Activated T-cell treated with anti-CD3 and anti-CD28 coated beads, Interleukin-2, amount 50 U/mL, for 48 hours (primary cell): ENCODE data around the gene C6orf47.
A peak's percentile ranks its signal among the peaks of the same experiment; 100 is the strongest.

Source experiments
- DNase-seq, 2 experiments: peaks; one replicate each; pipeline ENCODE4 v3.0.0-alpha.2; 2020

The C6orf47 gene

DNA sequence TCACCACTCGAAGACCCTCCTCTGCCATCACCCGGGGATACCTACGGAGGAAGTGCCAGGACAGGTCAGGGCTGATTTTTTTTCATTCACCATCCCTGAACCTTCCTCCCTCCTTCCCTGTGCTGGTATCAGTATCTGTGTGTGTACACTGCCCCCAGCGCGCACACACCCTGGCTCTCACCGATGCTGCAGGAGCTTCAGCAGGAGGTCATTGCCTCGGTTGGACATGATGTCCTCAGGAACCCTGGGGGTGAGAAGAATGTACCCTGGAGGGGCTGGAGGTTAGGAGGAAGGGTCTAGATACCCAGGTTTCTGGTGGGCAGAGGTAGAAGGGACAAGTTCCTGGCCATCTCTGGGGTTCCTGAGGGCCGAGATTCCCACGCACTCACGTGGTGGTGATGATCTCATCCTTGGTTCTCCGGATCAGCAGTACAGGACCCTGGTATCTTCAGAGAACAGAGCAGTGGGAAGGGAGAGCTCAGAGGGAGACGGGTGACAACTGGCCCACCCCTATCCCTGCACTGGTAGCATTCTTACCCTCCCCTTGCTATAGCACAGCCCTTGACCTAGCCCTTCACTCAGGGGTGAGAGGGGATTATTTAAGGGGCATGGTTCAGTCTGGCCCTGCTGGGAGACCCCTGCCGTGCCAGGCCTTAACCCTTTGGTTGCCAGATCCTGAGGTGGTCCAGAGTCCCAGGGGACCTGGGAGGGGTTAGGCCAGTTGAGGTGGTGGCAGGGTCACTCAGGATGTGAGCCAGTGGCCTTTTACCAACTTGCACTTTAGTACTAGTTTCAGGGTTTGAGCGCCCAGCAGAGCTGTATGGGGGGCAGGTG, 27.5 kb upstream of the C6orf47 start:
- no peak for DNase-seq

DNA sequence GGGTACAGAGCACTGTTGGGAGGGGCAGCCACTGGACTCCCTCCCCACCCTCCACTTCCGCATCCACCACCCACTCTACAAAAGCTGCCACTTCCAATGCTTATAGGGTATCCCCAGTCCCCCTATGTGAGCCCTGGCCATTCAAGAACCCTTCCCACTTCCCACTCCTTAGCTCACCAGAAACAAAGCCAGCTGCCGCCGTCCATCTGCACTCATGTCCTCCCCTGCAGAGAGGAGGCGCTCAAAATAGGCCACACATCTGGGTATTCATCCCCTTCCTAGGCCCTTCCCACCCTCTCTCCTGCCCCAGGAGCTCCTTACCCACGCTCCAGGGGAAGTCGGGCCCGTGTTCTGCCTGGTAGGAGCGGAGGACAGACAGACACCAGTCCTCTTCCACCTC, 26.7 kb upstream of the C6orf47 start:
- no peak for DNase-seq

DNA sequence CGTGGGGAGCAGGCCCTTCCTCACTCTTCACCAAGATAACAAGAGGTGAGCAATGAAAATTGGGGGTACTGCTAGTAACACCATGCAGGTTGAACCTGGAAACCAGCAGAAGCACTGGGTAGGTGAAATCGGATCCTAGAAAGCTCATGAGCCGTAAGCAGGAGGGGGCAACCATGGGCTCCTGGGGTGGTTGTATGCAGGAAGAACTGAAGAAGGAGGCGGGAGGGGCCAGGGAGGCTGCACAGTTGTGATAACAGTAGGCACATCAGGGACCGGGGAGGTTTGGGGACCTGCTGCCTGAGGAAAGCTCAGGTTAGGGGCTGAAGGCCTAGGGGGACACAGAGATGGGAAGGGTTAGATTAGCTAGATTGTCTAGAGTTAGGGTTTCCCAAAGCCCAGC, 25.9 kb upstream of the C6orf47 start:
- DNase-seq = no peak

DNA sequence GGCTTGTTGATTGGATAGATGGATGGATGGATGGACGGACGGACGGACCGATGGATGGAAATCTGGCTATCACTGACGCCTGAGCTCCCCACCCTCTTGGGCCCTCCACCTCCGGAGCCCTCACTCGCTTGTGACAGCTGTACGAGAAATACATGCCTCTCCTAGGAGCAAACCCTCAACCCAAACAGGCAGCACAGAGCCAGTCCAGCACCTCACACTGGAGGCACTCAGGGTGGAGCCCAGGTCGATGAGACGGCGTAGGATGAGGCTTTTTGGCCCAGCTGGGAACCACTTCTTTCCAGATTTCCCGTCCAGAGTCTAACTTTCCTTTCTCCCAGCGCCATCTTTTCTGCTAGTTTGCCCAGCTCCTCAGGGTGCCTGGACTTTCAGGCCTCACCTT, 23.0 kb upstream of the C6orf47 start:
- no peak for DNase-seq

DNA sequence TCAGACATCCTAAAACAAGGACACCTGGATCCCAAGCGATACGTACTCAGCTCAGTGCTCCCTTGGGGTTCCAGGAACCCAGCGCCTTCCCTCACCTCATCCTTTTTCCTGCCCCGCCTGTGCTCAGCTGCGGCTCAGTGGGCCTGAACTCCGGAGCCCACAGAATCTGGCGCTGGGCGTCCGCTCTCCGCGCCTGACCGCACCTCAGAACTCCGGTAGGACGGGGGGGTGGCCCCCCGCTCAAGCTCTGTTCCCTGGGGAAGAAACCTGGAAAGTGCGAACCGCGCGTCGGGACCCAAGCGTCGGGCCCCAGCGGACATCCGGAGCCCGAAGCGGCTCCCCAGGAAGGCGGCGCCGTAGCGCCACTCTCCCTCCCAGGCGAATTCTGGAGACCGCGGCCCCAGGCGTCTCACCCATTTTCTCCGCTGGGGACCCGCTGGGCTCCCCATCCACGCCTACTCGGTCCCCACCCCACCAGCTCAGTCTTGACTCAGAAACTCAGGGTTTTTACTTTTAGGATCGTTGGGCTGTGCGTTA, 20.6 kb upstream of the C6orf47 start:
- peak; percentile 60 to 70 for DNase-seq

DNA sequence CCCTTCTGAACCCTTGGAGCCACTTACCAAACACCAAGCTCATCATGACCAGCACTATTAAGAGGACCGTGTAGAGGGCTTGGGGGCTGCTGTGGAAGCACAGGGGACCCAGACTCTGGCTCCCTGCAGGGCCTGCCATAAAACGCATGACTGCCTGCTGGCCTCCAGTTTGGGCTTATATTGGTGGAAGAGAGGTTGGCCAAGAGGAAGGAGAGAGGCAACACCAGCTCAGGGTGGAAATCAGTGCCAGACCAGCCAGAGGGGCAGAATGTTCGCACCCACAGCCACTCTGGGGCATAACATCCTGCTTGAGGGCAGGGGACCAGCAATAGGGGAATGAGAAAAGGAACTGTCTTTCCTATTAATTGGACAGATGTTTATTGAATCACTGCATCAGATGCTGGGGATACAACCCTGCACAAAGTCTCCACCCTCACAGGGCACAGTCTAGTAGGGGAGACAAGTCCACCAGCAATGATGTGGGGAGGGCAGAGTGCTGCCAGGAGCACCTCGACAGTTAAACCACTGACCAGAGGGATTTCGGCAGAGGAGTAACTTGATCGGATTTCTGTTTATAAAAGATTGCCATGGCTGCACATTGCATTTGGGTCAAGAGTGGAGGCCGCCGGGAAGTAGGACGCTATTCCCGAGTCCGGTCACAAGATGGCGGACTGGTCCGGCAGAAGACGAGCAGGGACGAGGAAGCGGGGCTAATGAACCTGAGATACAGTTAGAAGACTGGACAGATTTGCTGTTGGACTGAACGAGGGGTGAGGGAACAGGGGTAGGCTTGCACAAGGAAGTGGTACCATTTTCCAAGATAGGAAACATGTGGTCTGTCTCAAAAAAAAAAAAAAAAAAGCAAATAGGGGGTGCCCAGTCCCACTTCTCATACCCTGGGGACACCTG, 19.9 kb upstream of the C6orf47 start, which contains the start of gene LY6G5C:
Gene LY6G5C, minus strand, starts transcription at position 842 of the 909 bp plus-strand sequence. Its CDS starts 694 bp downstream, at position 148.
- peak; percentile 76 to 80 for DNase-seq

DNA sequence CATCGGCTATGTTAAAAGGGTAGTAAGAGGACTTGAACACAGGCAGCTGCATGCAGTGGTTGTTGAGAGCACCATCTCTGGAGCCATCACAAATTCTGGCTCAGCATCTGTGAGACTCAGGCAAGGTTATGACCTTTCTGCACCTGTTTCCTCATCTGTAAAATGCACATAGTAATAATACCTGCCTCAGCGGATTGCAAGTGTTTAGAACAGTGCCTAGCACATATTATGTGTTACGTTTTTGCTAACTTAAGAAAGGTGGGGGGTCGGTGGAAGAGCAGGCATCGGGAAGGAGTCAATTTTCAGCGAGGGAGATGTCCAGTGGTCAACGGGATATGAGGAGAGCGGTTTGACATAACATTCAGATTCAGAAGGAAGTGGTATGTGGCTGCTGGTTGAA, 17.4 kb upstream of the C6orf47 start:
- DNase-seq = no peak

DNA sequence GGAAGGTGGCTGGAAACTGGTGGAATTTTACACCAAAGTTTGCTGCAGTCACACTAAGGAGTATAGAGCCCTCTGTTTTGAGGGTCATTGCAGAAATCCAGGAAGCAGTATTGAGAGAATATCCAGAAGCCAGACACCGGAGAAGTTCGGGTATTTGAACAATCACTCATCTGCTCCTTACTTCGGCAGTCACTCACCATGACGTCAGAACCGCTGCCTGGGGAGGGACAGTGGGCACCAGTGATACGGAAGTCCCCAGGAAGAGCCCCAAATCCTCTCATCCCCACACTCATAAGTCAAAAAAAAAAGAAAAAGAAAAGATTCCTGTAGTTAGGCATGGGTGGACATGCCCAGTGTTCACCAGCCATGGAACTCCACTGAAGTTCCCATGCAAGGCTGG, 16.3 kb upstream of the C6orf47 start:
- DNase-seq = no peak

DNA sequence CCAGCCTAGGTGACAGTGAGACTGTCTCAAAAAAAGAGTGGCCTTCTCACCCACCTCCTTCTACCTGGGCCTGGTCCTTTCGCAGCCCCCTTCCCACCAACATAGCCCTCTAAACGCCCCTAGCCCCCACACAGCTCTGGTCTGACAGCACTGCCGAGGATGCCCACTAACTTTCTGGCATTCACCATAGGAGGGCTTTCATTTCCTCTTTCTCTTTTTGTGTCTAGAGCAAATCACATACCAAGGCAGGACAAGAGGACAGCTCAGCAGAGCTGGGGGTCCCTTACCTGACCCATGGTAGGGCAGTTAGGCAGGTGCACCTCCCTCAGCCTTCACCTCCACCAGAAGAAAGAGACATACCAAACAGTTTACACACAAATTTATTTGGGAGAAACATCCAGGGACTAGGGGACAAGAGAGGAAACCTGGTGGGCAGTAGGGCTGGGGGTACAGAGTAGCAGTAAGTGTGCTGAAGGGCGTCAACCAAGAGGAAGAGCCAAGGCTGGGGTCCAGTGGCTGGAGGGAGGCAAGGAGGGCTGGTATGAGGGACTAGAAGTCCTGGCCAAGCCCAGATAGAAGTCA, 15.8 kb upstream of the C6orf47 start:
- no peak for DNase-seq

DNA sequence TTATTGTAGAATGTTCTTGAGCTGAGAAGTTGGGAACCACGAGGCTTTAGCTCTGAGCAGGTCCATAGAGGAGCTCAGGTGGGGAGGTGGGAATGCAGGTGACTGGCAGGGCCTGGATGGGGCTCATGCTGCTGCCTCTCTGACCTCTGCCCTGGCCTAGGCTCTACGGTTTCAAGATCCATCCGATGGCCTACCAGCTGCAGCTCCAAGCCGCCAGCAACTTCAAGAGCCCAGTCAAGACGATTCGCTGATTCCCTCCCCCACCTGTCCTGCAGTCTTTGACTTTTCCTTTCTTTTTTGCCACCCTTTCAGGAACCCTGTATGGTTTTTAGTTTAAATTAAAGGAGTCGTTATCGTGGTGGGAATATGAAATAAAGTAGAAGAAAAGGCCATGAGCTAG, 9.1 kb upstream of the C6orf47 start, which contains the start of gene LY6G5B:
Gene LY6G5B, plus strand, starts transcription at position 301 of the 400 bp plus-strand sequence. CDS start 975 bp downstream, outside the sequence.
- DNase-seq = no peak

DNA sequence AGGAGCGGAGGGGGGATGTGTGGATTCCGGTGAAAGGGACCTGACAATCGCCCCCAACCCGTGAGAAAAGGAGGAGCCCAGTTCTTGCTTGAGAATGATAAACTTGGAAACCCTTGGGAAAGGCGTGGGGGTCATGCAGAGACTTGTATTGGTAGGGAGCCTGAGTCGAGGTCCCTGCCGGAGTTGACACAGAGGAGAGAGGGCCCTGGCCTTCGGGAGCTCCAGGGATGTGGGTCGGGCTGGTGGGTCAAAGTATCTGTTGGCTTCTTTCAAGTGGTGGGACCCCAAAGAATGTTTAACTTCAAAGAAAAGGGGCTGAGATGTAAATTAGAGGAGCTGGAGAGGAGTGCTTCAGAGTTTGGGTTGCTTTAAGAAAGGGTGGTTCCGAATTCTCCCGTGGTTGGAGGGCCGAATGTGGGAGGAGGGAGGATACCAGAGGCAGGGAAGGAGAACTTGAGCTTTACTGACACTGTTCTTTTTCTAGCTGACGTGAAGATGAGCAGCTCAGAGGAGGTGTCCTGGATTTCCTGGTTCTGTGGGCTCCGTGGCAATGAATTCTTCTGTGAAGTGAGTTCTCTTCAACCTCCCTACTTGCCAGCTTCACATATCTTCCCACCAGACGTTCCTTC, 5.9 kb upstream of the C6orf47 start:
- DNase-seq = no peak

DNA sequence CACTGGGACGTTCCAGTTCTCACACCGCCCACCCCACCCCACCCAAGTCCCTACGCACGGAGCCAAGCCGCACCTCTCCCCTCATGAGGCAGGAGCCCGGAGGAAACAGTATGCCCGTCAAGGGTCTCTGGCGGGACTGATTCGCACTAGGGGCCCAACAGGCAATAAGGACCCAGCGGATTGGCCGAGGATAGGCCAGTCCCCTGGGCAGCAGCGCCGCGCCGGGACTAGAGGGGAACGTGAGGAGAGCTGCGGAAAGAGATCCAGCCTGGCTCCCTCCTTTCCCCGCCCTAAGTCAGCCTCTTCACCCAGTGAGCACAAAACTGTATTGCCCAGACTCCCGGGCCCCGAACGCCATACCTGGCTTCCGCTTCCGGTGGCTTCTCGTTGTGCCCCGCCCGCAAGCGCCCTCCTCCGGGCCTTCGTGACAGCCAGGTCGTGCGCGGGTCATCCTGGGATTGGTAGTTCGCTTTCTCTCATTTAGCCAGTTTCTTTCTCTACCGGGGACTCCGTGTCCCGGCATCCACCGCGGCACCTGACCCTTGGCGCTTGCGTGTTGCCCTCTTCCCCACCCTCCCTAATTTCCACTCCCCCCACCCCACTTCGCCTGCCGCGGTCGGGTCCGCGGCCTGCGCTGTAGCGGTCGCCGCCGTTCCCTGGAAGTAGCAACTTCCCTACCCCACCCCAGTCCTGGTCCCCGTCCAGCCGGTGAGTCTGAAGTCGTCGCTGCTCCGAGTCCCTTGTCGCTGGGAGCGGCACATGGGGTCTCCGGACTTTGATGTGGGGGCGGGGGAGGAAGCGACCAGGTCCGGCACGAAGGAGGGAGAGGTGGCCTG, 5.1 kb upstream of the C6orf47 start, which contains the start of gene CSNK2B:
Gene CSNK2B, plus strand, starts transcription at position 580 of the 836 bp plus-strand sequence. CDS start 752 bp downstream, outside the sequence.
- peak; percentile 98 for DNase-seq

DNA sequence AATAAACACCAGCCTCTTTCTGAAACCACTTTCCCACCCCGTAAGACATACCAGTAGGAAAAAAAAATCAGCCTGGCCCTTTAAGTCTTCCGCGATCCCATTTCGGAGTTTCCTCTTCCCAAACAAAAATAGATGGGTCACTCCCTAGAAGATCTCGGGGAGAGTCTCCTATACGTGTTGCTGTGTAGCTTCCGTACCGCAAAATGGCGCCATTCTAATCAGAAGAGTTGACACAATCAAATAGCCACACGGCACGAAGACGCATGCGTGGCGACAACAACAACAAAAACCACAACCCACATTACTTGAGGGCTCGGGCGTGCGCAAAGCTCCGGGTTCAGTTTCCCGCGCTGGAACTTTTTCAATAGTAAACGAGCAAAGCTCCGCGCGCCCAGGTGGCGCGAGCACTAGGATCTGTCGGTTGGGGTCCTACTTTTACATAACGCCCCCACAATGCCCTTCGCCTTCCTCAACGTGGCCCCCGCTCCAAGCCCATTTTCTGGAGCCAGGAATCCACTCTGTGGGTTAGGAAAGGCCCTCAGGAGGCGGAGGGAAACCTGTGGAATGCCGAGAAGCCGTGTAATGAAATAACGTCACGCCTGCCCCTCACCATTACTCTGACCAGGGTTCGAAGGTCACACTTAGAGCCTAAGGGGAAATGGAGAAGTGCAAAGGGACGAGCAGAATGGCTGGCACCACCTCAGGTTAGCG, 4.4 kb upstream of the C6orf47 start, which contains the start of gene GPANK1:
Gene GPANK1, minus strand, starts transcription at position 208 of the 711 bp plus-strand sequence. CDS start 519 bp downstream, outside the sequence.
- DNase-seq = peak; percentile 91

DNA sequence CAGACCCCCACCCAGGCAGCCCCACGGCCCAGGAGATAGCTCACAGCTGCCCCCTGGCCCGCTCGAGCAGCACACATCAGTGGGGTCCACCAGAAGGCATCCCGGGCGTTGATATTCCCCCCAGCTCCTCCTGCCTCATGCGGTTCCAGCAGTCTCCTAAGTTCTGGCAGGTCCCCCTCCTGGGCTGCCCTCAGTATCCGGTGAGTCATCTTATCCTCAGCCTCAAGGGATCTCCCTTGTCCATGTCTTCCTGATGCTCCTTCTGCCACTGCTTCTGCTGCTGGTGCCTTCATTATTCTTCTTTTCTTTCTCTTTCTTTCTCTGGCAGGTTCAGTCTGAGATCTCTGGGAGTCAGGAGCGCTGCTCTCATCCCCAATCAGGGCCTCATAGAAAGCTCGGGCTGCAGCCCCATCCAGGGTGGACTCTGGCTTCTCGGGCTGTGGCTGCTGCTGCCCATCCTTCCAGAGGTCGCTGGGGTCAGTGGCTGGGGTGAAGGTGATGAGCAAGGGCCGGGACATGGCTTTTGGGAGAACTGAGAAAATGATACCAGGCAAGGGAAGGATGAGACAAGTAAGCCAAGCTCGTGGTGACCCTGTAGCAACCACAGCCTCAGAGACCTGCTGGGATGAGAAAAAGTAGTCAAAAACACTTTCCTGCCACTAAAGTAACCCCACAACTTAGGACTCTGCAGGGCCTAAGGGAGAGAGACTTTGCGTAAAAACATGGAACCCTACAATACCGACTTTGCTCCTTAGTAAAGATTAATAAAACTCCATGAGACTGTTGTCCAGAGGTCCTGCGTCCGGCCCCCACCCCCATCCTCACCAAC, 3.6 kb upstream of the C6orf47 start:
- peak in 1 of 2 experiments; percentile 33 for DNase-seq

DNA sequence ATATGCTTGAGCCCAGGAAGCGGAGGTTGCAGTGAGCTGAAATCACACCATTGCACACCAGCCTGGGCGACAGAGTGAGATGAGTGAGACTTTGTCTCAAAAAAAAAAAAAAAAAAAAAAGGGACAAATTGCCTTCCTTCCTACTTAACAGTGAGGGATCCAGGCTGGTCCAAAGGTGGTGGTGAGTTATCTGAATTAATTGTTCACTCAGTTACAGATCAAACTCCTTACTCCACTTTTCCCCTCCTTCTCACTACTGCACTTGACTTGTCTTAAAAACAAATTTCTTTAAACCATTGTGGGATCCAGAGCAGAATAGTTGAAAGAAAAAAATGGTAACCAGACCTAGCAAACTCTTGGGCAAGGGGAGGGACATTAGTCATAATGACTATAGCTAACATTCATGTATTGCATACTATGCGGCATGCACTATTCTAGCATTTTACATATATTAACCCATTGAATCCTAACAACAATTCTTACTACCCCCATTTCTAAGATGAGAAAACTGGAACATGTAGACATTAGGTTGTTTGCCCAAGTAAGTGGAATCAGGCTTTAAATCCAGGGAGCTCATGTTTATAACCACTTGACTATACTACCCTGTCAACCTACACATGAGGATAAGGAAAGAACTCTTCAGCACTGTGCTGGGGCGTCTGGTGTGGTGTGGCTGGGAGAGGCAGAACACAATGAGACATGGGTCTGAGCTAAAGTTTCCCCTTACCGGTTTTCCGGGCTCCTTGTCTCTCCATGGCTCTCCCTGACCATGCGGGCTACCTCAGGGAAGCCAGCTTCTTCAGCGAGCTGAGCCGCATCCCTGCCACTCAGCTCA, 2.8 kb upstream of the C6orf47 start:
- no peak for DNase-seq

DNA sequence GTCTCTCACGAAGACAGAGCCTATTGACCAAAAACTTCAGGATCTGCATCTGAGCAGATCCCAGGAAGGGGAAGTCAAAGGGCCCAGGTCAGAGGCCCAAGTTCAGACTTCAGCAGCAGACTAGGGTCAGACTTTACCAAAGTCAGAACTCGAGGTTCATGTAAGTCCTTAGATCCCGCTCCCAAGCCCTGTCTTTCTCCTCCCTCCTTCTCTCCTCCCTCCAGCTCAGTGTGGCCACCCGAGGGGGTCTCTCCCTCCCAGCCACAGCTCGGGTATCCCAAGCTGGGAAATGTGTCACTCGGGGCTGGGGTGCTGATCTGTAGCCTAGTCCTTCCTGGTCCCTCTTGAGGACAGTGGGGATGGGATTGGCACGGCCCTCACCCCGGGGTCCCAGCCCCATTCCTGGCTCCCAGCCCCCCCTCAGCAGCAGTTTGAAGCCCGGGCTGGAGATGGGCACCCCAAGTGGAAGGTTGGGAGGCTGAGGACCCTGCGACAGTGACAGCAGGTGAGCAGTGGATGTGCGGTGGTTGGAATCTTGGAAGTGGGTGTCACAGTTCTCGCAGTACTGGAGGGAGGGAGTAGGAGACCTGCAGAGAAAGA, 1.6 kb upstream of the C6orf47 start:
- DNase-seq = no peak

DNA sequence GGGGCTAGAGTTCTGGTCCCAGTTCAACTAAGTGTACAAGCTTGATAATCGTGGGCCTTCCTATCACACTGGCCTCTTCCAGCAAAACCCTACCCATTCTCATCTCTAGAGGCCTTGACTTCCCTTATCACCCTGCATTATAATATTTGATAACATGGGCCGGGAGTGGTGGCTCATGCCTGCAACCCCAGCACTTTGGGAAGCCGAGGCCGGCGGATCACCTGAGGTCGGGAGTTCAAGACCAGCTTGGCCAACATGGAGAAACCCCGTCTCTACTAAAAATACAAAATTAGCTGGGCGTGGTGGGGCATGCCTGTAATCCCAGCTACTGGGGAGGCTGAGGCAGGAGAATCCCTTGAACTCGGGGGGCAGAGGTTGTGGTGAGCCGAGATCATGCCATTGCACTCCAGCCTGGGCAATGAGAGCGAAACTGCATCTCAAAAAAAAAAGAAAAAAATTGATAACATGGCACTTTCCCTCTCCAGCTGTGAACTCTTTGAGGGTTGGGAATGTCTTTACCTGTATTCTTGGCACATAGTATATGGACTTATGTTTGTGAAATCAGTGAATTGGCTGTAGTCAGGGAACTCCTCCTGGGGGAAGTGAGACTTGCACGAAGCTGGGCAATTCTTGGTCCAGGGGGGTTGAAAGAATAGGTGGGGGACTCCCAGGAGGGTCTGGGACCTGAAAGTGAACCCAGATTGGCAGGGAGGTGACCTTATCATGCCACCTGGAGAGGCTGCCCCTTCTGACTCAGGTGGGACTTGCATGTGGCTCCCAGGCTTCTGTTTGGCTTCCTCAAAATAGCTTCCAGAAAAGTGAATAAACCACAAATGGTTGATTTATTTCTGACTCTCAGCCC, 915 bp upstream of the C6orf47 start:
- no peak for DNase-seq
